HepG2 (cell line): ENCODE measurements around the gene NEK11. TPM values are rescaled to one million over a fixed set of nuclear protein-coding genes. Genes with fewer than 3 reads are reported as not detected.

Experiments
- CBX5 ChIP-seq: sonication (generic); formaldehyde crosslinking; IDR thresholded peaks from 2 replicates; pipeline ENCODE4 v1.4.0; 2020; ENCODE audit warnings: missing genetic modification reagents, borderline replicate concordance
- EP300 ChIP-seq, 3 experiments: sonication (generic) in 1 of 3; formaldehyde crosslinking in 1 of 3; IDR thresholded peaks; 2 replicates each; pipeline versions ENCODE4 v1.5.1 to v1.6.1; 2011 to 2020; ENCODE audit warnings: low read depth in 2 of 3, low read length in 2 of 3, borderline replicate concordance in 1 of 3, improper control_type of control experiment in 1 of 3, mild to moderate bottlenecking in 1 of 3, missing genetic modification reagents in 1 of 3, moderate library complexity in 1 of 3
- HMGA1 ChIP-seq: sonication (generic); formaldehyde crosslinking; conservative IDR thresholded peaks from 2 replicates; pipeline ENCODE4 v1.4.0; 2020; ENCODE audit warnings: missing genetic modification reagents
- MATR3 ChIP-seq: sonication (generic); formaldehyde crosslinking; IDR thresholded peaks from 2 replicates; pipeline ENCODE4 v1.4.0; 2020; ENCODE audit warnings: missing genetic modification reagents
- NFIB ChIP-seq: sonication (generic); formaldehyde crosslinking; IDR thresholded peaks from 2 replicates; pipeline ENCODE4 v1.9.0; 2021; ENCODE audit warnings: missing genetic modification reagents, mild to moderate bottlenecking, borderline replicate concordance
- NR2F2 ChIP-seq: IDR thresholded peaks from 2 replicates; pipeline ENCODE4 v1.6.1; 2012; ENCODE audit warnings: low read depth, inconsistent platforms, borderline replicate concordance
- PITX1 ChIP-seq: sonication (generic); formaldehyde crosslinking; IDR thresholded peaks from 2 replicates; pipeline ENCODE4 v1.5.1; 2020; ENCODE audit warnings: mild to moderate bottlenecking, missing genetic modification reagents
- RCOR2 ChIP-seq: IDR thresholded peaks from 2 replicates; pipeline ENCODE4 v1.6.1; 2016; ENCODE audit warnings: missing biosample characterization, missing genetic modification reagents
- TOE1 ChIP-seq: sonication (generic); formaldehyde crosslinking; IDR thresholded peaks from 2 replicates; pipeline ENCODE4 v1.4.0; 2020; ENCODE audit warnings: mild to moderate bottlenecking, missing genetic modification reagents
- ZC3H4 ChIP-seq: sonication (generic); formaldehyde crosslinking; IDR thresholded peaks from 2 replicates; pipeline ENCODE4 v1.4.0; 2020; ENCODE audit warnings: missing genetic modification reagents, borderline replicate concordance
- ZNF44 ChIP-seq: sonication (generic); formaldehyde crosslinking; IDR thresholded peaks from 2 replicates; pipeline ENCODE4 v1.5.1; 2020; ENCODE audit warnings: mild to moderate bottlenecking, missing genetic modification reagents
- ZNF563 ChIP-seq: sonication (generic); formaldehyde crosslinking; IDR thresholded peaks from 2 replicates; pipeline ENCODE4 v1.8.0; 2022; ENCODE audit warnings: mild to moderate bottlenecking, moderate library complexity, missing genetic modification reagents
- ZNF772 ChIP-seq: sonication (generic); formaldehyde crosslinking; IDR thresholded peaks from 2 replicates; pipeline ENCODE4 v1.5.0; 2020; ENCODE audit warnings: mild to moderate bottlenecking, missing genetic modification reagents
- ZNF841 ChIP-seq: sonication (generic); formaldehyde crosslinking; IDR thresholded peaks from 2 replicates; pipeline ENCODE4 v1.8.1; 2023; ENCODE audit warnings: missing genetic modification reagents, borderline replicate concordance
- polyA plus RNA-seq, 8 experiments: library from polyadenylated mRNA; depleted of rRNA in 3 of 8; stranded (reverse) in 7 of 8; unstranded in 1 of 8; fragments of >200 nt; fragmentation: Illumina TruSeq in 4 of 8; extraction: Trizol in 4 of 8; gene quantifications; 2 replicates each; pipeline versions ENCODE4 v1.2.1 to v1.2.3, GENCODE V29; 2011 to 2016; ENCODE audit warnings: low read depth in 4 of 8, missing spikeins in 1 of 8, mixed read lengths in 1 of 8; ENCODE audit not compliant: insufficient read depth in 1 of 8
- total RNA-seq, 5 experiments: library from RNA; depleted of rRNA; stranded (reverse); fragments of >200 nt; fragmentation: Illumina TruSeq; extraction: Trizol; gene quantifications; 2 replicates each; pipeline ENCODE4 v1.2.3, GENCODE V29; 2016; ENCODE audit warnings: low read depth in 1 of 5
- TF ChIP-seq, protein P1 (sequence below): sonication (generic); formaldehyde crosslinking; IDR thresholded peaks from 2 replicates; pipeline ENCODE4 v1.5.1; 2020; ENCODE audit warnings: mild to moderate bottlenecking, moderate library complexity, missing genetic modification reagents
- TF ChIP-seq, protein P2 (sequence below): sonication (generic); formaldehyde crosslinking; IDR thresholded peaks from 2 replicates; pipeline ENCODE4 v1.5.0; 2020; ENCODE audit warnings: mild to moderate bottlenecking, missing genetic modification reagents
- TF ChIP-seq, protein P3 (sequence below): sonication (generic); formaldehyde crosslinking; IDR thresholded peaks from 2 replicates; pipeline ENCODE4 v1.8.1; 2023; ENCODE audit warnings: mild to moderate bottlenecking, missing genetic modification reagents
- TF ChIP-seq, protein P4 (sequence below): sonication (generic); formaldehyde crosslinking; IDR thresholded peaks from 2 replicates; pipeline ENCODE4 v1.5.0; 2020; ENCODE audit warnings: missing genetic modification reagents
- TF ChIP-seq, protein P5 (sequence below): sonication (generic); formaldehyde crosslinking; IDR thresholded peaks from 2 replicates; pipeline ENCODE4 v1.4.0; 2020; ENCODE audit warnings: missing genetic modification reagents, borderline replicate concordance

The NEK11 gene
- total and polyA plus RNA-seq, 2 of the 13 experiments (the other 11 are each of a cell fraction or from before 2014, with no cell fraction given) = 0.95 to 2.2 TPM

DNA sequence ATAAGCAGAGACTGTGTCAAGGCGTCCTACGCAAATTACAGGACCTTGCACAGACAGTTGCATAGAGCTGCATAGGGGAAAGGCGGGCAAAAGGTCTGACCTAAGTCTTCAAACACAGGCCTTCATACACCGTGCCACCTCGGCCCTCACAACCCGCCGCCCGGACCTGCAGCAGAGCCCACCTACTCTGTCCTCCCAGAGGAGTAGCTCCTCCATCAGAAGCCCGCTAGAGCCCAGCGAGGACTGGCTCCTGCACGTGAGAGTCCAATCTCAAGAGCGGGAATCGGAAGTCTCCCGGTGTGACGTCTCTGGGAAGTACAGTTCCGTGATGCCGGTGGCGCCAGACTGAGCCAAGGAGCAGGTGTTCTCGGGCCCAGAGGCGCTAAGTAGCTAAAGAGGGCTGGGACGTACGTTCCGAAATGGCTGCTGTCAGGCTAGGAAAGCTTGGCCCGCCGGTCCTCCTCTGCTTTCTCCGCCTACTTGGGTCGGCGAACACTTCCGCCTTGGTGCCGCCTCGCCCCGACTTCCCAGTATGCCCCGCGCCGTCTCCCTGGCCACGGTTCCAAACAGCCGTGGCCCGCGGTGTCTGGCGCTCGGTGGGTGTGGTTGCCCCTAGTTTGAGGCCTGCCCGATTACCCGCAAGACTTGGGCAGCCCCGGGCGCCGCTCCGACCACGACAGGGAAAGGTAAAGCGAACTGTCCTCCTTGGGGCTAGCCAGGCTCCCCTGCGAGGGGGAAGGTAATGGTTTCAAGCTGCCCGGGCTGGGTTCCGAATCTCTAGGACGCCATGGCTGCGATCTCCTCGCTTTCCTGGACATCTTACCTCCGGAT is at the start of gene NEK11, which contains the start of gene ASTE1 (continued):
- TF ChIP-seq, protein P1, sequence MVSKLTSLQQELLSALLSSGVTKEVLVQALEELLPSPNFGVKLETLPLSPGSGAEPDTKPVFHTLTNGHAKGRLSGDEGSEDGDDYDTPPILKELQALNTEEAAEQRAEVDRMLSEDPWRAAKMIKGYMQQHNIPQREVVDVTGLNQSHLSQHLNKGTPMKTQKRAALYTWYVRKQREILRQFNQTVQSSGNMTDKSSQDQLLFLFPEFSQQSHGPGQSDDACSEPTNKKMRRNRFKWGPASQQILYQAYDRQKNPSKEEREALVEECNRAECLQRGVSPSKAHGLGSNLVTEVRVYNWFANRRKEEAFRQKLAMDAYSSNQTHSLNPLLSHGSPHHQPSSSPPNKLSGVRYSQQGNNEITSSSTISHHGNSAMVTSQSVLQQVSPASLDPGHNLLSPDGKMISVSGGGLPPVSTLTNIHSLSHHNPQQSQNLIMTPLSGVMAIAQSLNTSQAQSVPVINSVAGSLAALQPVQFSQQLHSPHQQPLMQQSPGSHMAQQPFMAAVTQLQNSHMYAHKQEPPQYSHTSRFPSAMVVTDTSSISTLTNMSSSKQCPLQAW = peak; percentile 49; the same call in 1 of the 2 replicates
- TF ChIP-seq CBX5 (CRISPR knock-in tag) (peak; percentile 60; the same call in 1 of the 2 replicates), NR2F2 (no peak), ZNF772 (CRISPR knock-in tag) (peak; percentile 70; the same call in 1 of the 2 replicates), RCOR2 (CRISPR knock-in tag) (no peak), NFIB (CRISPR knock-in tag) (no peak), TOE1 (CRISPR knock-in tag) (no peak), HMGA1 (CRISPR knock-in tag) (no peak), ZNF563 (CRISPR knock-in tag) (peak; percentile 75; the same call in 1 of the 2 replicates), MATR3 (CRISPR knock-in tag) (no peak), ZNF44 (CRISPR knock-in tag) (0 out of 2 replicates have a peak, but pooled peaks have one; percentile 34), PITX1 (CRISPR knock-in tag) (peak; percentile 12; the same call in 1 of the 2 replicates), EP300 (IDR thresholded peaks at IDR 0.05; ENCODE audit: low read depth in 2 of 2, low read length in 2 of 2) (no peak), EP300 (CRISPR knock-in tag; IDR thresholded peaks at IDR 0.05; ENCODE audit: borderline replicate concordance) (no peak), ZNF841 (no peak), ZC3H4 (CRISPR knock-in tag) (no peak)
- TF ChIP-seq, protein P2, sequence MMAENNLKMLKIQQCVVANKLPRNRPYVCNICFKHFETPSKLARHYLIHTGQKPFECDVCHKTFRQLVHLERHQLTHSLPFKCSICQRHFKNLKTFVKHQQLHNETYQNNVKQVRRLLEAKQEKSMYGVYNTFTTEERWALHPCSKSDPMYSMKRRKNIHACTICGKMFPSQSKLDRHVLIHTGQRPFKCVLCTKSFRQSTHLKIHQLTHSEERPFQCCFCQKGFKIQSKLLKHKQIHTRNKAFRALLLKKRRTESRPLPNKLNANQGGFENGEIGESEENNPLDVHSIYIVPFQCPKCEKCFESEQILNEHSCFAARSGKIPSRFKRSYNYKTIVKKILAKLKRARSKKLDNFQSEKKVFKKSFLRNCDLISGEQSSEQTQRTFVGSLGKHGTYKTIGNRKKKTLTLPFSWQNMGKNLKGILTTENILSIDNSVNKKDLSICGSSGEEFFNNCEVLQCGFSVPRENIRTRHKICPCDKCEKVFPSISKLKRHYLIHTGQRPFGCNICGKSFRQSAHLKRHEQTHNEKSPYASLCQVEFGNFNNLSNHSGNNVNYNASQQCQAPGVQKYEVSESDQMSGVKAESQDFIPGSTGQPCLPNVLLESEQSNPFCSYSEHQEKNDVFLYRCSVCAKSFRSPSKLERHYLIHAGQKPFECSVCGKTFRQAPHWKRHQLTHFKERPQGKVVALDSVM = no peak
- TF ChIP-seq, protein P3, sequence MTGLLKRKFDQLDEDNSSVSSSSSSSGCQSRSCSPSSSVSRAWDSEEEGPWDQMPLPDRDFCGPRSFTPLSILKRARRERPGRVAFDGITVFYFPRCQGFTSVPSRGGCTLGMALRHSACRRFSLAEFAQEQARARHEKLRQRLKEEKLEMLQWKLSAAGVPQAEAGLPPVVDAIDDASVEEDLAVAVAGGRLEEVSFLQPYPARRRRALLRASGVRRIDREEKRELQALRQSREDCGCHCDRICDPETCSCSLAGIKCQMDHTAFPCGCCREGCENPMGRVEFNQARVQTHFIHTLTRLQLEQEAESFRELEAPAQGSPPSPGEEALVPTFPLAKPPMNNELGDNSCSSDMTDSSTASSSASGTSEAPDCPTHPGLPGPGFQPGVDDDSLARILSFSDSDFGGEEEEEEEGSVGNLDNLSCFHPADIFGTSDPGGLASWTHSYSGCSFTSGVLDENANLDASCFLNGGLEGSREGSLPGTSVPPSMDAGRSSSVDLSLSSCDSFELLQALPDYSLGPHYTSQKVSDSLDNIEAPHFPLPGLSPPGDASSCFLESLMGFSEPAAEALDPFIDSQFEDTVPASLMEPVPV (CRISPR knock-in tag) = peak; percentile 82; the same call in 1 of the 2 replicates
- TF ChIP-seq, protein P4, sequence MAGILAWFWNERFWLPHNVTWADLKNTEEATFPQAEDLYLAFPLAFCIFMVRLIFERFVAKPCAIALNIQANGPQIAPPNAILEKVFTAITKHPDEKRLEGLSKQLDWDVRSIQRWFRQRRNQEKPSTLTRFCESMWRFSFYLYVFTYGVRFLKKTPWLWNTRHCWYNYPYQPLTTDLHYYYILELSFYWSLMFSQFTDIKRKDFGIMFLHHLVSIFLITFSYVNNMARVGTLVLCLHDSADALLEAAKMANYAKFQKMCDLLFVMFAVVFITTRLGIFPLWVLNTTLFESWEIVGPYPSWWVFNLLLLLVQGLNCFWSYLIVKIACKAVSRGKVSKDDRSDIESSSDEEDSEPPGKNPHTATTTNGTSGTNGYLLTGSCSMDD = no peak
- TF ChIP-seq, protein P5, sequence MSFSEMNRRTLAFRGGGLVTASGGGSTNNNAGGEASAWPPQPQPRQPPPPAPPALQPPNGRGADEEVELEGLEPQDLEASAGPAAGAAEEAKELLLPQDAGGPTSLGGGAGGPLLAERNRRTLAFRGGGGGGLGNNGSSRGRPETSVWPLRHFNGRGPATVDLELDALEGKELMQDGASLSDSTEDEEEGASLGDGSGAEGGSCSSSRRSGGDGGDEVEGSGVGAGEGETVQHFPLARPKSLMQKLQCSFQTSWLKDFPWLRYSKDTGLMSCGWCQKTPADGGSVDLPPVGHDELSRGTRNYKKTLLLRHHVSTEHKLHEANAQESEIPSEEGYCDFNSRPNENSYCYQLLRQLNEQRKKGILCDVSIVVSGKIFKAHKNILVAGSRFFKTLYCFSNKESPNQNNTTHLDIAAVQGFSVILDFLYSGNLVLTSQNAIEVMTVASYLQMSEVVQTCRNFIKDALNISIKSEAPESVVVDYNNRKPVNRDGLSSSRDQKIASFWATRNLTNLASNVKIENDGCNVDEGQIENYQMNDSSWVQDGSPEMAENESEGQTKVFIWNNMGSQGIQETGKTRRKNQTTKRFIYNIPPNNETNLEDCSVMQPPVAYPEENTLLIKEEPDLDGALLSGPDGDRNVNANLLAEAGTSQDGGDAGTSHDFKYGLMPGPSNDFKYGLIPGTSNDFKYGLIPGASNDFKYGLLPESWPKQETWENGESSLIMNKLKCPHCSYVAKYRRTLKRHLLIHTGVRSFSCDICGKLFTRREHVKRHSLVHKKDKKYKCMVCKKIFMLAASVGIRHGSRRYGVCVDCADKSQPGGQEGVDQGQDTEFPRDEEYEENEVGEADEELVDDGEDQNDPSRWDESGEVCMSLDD = no peak
